GM12891 (cell line): ENCODE results near the gene ETV6.

Source experiments
- PAX5 ChIP-seq: IDR thresholded peaks from 2 replicates; pipeline ENCODE4 v1.6.1; 2011; ENCODE audit warnings: low read length, moderate library complexity, mild to moderate bottlenecking; ENCODE audit not compliant: insufficient read depth, severe bottlenecking
- POLR2A ChIP-seq: IDR thresholded peaks from 2 replicates; pipeline ENCODE4 v1.6.1; 2011; ENCODE audit warnings: low read depth, low read length, control low read depth
- POLR2AphosphoS5 ChIP-seq: IDR thresholded peaks from 2 replicates; pipeline ENCODE4 v1.6.1; 2011; ENCODE audit warnings: low read depth, low read length, control low read depth
- POU2F2 ChIP-seq: IDR thresholded peaks from 2 replicates; pipeline ENCODE4 v1.6.1; 2011; ENCODE audit warnings: low read depth, mild to moderate bottlenecking, control low read depth, low read length, moderate library complexity
- SPI1 ChIP-seq: IDR thresholded peaks from 2 replicates; pipeline ENCODE4 v1.6.1; 2011; ENCODE audit warnings: low read depth, low read length, control low read depth
- TAF1 ChIP-seq: IDR thresholded peaks from 2 replicates; pipeline ENCODE4 v1.6.1; 2011; ENCODE audit warnings: low read depth, low read length, control low read depth

- no peak for TF ChIP-seq POLR2A
- no peak for TF ChIP-seq POLR2AphosphoS5
- TF ChIP-seq TAF1: no peak
- TF ChIP-seq PAX5: no peak
- no peak for TF ChIP-seq POU2F2
- TF ChIP-seq SPI1: no peak
Observed at GRCh38 chr12:11812241-11812585, 162.7 kb downstream of the ETV6 start.
